Measurements from ENCODE around the gene ERC1.

ERC1 gene

GRCh38 chr12:1515428-1515827, 524.4 kb downstream of the ERC1 start:
- H3K4me3 ChIP-seq (ENCODE audit: low read depth in 1 of 2, low read length in 1 of 2), result no peak overlapping the region
- peaks cover 59% of the 10 kb centered on the region for H3K27me3 ChIP-seq
- H3K36me3 ChIP-seq, result no peaks in the 10 kb centered on the region
- no peaks in the 10 kb centered on the region for H3K9me3 ChIP-seq
- H3K4me1 ChIP-seq (ENCODE audit: control insufficient read depth in 1 of 2, insufficient read depth in 1 of 2, low read depth in 1 of 2, low read length in 1 of 2), result no peaks in the 10 kb centered on the region
- no peak for TF ChIP-seq CTCF (IDR thresholded peaks at IDR 0.05)
- no peak overlapping the region for H3K27ac ChIP-seq

- no peaks in the 10 kb centered on the region for H3K36me3 ChIP-seq
- no peaks in the 10 kb centered on the region for H3K9me3 ChIP-seq
- H3K27ac ChIP-seq, result no peak overlapping the region
- no peak overlapping the region for H3K4me3 ChIP-seq (ENCODE audit: low read depth in 1 of 2, low read length in 1 of 2)
- peaks cover 55% of the 10 kb centered on the region for H3K27me3 ChIP-seq
- H3K4me1 ChIP-seq (ENCODE audit: control insufficient read depth in 1 of 2, insufficient read depth in 1 of 2, low read depth in 1 of 2, low read length in 1 of 2), result no peaks in the 10 kb centered on the region
- no peak for TF ChIP-seq CTCF (IDR thresholded peaks at IDR 0.05)
Measured at GRCh38 chr12:1517007-1517406, 526.0 kb downstream of the ERC1 start.

- peaks cover 48% of the 10 kb centered on the region for H3K27me3 ChIP-seq
- no peaks in the 10 kb centered on the region for H3K9me3 ChIP-seq
- no peak for TF ChIP-seq CTCF (IDR thresholded peaks at IDR 0.05)
- H3K4me1 ChIP-seq (ENCODE audit: control insufficient read depth in 1 of 2, insufficient read depth in 1 of 2, low read depth in 1 of 2, low read length in 1 of 2), result no peaks in the 10 kb centered on the region
- no peak overlapping the region for H3K27ac ChIP-seq
- no peaks in the 10 kb centered on the region for H3K36me3 ChIP-seq
- H3K4me3 ChIP-seq (ENCODE audit: low read depth in 1 of 2, low read length in 1 of 2), result no peak overlapping the region
Measured at GRCh38 chr12:1517734-1518525, 526.9 kb downstream of the ERC1 start.

- Histone ChIP-seq H3K27me3 (peaks cover 58% of the 10 kb centered on the region), H3K9me3 (no peaks in the 10 kb centered on the region), H3K4me1 (ENCODE audit: control insufficient read depth in 1 of 2, insufficient read depth in 1 of 2, low read depth in 1 of 2, low read length in 1 of 2) (no peaks in the 10 kb centered on the region), H3K36me3 (no peaks in the 10 kb centered on the region), H3K4me3 (ENCODE audit: low read depth in 1 of 2, low read length in 1 of 2) (no peak overlapping the region), H3K27ac (no peak overlapping the region)
- TF ChIP-seq CTCF (IDR thresholded peaks at IDR 0.05), result no peak
Measured at GRCh38 chr12:1518591-1519516, 527.8 kb downstream of the ERC1 start.

- Histone ChIP-seq H3K9me3 (no peaks in the 10 kb centered on the region), H3K36me3 (no peaks in the 10 kb centered on the region), H3K27me3 (peaks cover 66% of the 10 kb centered on the region), H3K4me3 (ENCODE audit: low read depth in 1 of 2, low read length in 1 of 2) (no peak overlapping the region), H3K27ac (no peak overlapping the region), H3K4me1 (ENCODE audit: control insufficient read depth in 1 of 2, insufficient read depth in 1 of 2, low read depth in 1 of 2, low read length in 1 of 2) (no peaks in the 10 kb centered on the region)
- TF ChIP-seq CTCF (IDR thresholded peaks at IDR 0.05), result no peak
Measured at GRCh38 chr12:1519642-1520041, 528.6 kb downstream of the ERC1 start.
